T-helper 9 cell (primary cell): ENCODE measurements around the gene HNRNPCL1.
"Not testable (repeated sequence)": the region's sequence is repeated elsewhere in the genome, so short reads cannot be mapped to it uniquely, and the experiment has no call there.

Experiments
- DNase-seq: peaks from one replicate; pipeline ENCODE4 v3.0.0-alpha.2; 2020
- total RNA-seq, 2 donors: gene quantifications; one replicate each; lab custom pipeline; 2026; lab: John Stamatoyannopoulos, UW

Gene HNRNPCL1
- 0 to 0.07 reads per million in 2 donors for total RNA-seq

DNA sequence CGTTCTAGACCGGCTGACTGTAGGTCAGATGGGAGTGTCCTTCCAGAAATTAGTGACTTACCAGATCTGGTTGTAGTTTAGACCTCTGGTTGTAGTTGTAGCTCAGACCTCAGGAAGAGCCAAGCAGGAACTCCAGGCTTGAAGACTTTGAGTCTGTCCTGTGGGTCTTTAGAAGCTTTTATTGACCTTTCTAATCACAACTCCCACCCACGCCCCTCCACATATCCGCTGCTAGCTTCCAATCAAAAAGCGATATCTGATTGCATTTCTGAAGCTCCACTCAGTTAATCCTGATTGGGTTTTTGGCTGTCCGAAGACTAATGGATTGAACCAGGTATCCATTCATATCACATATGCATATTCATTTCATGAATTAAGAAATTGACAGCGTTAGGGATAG lies at the start of gene HNRNPCL1:
Gene HNRNPCL1, minus strand, starts transcription at position 101 of the 400 bp plus-strand sequence. CDS start 431 bp downstream, outside the sequence.
- DNase-seq = not testable (repeated sequence)

DNA sequence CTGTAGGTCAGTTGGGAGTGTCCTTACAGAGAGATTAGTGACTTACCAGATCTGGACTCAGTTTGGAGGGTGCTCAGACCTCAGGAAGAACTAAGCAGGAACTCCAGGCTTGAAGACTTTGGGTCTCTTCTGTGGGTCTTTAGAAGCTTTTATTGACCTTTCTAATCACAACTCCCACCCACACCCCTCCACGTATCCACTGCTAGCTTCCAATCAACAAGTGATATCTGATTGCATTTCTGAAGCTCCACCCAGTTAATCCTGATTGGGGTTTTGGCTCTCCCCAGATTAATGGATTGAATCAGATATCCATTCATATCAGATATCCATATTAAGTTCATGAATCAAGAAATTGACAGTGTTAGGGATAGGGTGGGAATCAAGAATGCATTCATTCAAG lies 49.6 kb upstream of the HNRNPCL1 start, which contains the start of gene PRAMEF10:
Gene PRAMEF10, minus strand, starts transcription at position 101 of the 400 bp plus-strand sequence. CDS start 2,423 bp downstream, outside the sequence.
- not testable (repeated sequence) for DNase-seq

DNA sequence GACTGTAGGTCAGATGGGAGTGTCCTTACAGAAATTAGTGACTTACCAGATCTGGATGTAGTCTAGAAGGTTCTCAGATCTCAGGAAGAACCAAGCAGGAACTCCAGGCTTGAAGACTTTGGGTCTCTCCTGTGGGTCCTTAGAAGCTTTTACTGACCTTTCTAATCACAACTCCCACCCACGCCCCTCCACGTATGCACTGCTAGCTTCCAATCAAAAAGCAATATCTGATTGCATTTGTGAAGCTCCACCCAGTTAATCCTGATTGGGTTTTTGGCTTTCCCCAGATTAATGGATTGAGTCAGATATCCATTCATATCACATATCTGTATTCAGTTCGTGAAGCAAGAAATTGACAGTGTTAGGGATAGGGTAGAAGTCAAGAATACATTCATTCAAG lies 37.6 kb upstream of the HNRNPCL1 start, which contains the start of gene PRAMEF4:
Gene PRAMEF4, minus strand, starts transcription at position 101 of the 400 bp plus-strand sequence. CDS start 2,807 bp downstream, outside the sequence.
- not testable (repeated sequence) for DNase-seq

DNA sequence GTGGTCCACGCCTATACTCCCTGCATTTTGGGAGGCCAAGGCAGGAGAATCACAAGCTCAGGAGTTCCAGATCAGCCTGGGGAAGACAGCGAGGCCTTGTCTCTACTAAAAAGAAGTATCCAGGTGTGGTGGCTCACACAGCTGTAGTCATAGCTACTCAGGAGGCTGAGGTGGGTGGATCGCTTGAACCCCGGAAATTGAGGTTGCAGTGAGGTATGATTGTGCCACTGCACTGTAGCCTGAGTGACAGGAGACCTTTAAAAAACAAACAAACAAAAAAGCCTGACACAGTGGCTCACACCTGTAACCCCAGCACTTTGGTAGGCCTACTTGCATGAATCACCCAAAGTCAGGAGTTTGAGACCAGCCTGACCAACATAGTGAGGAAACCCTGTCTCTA lies 29.9 kb upstream of the HNRNPCL1 start:
- not testable (repeated sequence) for DNase-seq

DNA sequence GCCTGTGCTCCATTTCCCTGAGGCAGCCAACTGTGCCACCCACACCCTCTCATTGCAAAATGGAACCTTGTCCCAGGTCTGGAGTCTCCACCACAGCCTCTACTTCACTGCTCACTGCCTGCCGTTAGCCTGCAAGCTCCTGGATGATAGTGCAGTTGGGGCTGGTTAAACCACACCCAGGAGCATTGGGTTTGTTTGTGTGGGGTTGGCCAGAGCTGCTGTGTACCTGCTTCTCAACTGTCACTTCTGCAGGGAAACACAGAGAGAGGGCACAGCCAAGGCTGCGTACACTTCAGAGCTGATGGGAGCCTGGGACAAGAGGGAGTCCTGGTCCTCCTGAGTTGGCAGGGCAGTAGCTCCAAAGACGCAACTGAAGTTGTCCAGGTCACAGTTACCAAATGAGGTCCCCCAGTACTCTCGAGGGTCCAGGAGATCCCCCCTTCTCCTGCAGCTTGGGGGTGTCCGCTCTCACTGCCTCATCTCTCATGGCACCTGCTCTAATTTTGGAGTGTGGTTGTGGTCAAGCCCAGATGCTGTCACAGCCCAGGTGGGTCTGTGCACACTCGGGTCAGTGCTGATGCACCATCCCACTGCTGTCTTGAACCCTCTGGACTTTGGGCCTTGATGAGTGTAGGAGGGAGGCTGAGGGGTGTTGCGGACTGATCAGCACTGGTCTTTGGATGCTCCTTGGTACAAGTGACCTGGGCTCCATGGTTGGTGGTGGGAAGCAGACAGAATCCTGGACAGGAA lies 14.8 kb upstream of the HNRNPCL1 start:
- not testable (repeated sequence) for DNase-seq

DNA sequence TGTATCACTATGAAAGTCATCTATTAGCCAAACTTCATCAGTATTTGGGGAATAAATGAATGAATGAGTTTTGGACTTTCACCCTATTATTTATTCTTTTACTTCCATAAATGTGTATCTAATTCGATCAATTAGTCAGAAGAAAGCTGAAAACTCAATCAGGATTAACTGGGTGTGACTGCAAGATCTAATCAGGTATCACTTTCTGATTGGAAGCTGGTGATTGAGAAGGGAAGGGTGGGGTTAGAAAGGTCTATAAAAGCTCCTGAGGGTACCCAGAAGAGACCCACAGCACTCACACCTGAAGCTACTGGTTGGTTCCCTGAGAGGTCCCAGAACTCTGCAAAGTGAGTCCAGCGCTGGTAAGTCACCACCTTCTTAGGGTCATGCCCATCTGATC lies 8.3 kb upstream of the HNRNPCL1 start, which contains the start of gene PRAMEF2:
Gene PRAMEF2, plus strand, starts transcription at position 301 of the 400 bp plus-strand sequence. CDS start 1,924 bp downstream, outside the sequence.
- DNase-seq = not testable (repeated sequence)

DNA sequence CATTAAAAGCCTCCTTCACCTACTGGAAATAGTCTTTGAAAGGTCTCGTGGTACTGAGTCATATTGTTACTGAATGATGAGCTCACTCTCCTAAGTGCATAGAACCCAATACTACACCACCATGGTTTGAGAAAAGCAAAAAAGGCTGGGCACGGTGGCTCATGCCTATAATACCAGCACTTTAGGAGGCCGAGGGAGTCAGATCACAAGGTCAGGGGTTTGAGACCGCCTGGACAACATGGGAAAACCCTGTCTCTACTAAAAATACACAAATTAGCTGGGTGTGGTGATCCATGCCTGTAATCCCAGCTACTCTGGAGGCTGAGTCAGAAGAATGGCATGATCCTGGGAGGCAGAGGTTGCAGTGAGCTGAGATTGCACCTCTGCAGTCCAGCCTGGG lies 3.3 kb upstream of the HNRNPCL1 start:
- no peak for DNase-seq

DNA sequence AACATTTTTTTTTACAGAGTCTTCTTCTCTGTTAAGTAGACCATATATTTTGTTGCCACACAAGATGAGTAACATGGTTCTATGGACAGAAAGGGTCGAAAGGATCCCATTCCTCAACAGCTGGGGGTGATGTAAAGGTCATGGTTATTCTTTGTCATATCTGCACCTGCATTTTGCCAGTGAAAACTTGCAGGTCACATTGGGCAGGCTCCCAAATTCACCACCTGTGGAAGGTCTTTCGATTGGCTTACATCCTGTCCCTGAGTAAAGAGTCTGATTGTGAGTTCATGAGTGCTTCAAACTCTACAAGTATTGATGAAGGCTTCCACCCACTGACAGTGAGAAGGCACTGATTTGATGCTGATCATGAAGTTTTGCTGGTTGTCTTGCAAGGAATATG lies 15.3 kb downstream of the HNRNPCL1 start:
- not testable (repeated sequence) for DNase-seq

DNA sequence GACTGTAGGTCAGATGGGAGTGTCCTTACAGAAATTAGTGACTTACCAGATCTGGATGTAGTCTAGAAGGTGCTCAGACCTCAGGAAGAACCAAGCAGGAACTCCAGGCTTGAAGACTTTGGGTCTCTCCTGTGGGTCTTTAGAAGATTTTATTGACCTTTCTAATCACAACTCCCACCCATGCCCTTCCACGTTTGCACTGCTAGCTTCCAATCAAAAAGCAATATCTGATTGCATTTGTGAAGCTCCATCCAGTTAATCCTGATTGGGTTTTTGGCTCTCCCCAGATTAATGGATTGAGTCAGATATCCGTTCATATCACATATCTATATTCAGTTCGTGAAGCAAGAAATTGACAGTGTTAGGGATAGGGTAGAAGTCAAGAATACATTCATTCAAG lies 17.2 kb downstream of the HNRNPCL1 start, which contains the start of gene PRAMEF11:
Gene PRAMEF11, minus strand, starts transcription at position 101 of the 400 bp plus-strand sequence. CDS start 2,621 bp downstream, outside the sequence.
- not testable (repeated sequence) for DNase-seq

DNA sequence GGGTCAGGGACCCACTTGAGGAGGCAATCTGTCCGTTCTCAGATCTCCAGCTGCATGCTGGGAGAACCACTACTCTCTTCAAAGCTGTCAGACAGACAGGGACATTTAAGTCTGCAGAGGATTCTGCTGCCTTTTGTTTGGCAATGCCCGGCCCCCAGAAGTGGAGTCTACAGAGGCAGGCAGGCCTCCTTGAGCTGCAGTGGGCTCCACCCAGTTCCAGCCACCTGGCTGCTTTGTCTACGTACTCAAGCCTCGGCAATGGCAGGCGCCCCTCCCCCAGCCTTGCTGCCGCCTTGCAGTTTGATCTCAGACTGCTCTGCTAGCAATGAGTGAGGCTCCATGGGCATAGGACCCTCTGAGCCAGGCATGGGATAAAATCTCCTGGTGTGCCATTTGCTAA lies 29.5 kb downstream of the HNRNPCL1 start:
- DNase-seq = not testable (repeated sequence)

DNA sequence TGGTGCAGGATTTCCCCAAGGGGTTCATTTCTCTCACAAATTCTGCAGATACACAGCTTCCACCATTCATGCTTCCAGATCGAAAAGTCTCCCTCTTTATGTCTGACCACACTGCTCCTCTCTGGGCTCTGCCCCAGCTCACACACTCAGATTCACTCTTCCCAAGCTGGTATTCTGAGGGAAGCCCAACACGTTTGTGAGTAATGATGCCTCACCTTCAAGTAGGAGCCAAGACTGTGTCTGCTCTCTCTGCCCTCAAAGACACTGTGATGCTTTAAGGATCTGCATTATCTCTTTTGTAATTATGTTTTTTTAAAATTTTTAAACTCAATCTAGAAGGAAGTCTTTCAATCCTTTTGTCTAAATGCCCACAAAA lies 37.1 kb downstream of the HNRNPCL1 start:
- no peak for DNase-seq

DNA sequence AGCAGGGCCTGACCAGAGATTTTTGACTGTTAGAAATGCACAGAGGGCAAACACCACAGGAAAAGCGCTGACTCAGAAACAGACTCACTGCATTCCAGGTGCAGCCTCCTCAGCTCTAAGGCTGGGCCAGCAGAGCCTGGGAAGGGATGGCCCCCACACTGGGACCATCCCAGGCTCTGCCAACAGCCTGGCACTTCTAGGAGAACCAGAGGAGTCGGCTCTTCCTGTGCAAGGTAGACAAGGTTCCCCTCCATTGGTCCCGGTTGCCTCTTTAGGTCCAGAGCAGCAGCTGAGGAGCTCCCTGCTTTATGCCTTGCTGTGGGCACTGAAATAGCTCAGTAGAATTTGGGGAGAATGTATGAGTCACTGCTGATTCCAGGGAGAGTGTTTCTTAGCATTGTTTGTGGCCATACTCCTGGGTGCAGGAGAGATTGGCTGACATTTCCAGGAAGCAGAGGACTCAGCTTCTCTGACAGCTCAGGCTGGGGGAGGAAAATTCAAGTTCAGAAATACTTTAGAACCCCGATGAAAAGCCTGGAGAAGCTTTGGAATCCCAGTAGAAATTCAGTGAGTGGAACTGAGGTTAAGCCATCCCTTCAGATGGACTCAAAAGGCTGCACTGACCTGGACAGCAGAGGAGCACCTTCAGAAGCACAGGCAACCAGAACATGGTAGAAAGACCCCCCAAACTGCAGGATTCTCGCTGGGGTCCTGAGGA lies 37.7 kb downstream of the HNRNPCL1 start:
- DNase-seq = no peak

DNA sequence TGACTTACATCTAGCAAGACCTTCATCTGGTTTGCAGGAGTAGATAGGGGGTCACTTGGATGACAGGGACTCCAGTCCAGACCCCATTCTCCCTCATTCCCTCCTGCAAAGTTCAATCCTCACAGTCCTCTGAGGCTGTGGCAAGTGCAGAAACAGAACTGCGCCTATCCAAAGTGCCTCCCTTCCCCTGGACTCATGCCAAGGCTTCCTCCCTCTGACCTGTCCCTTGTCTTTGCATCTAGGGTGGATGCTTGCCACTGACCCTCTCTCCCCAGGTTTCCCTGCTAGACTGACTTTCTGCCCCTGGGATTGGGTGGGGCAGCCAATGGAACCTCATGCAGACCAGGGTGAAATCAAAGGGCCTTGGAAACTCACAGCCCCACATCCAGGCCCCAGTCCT lies 38.6 kb downstream of the HNRNPCL1 start:
- no peak for DNase-seq

DNA sequence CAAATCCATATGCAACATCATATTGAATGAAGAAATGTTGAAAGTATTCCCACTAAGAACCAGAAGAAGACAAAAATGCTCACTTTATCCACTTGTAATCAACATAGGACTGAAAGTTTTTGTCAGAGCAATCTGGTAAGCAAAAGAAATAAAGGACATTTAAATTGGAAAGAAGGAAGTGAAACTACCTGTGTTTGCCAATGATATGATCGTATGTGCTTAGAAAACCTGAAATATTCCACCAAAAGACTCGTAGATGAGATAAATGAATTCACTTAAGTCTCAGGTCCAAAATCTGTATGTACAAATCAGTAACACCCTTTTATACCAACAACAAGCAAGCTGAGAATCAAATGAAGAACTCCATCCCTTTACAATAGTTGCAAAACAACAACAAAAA lies 48.8 kb downstream of the HNRNPCL1 start:
- DNase-seq = no peak

DNA sequence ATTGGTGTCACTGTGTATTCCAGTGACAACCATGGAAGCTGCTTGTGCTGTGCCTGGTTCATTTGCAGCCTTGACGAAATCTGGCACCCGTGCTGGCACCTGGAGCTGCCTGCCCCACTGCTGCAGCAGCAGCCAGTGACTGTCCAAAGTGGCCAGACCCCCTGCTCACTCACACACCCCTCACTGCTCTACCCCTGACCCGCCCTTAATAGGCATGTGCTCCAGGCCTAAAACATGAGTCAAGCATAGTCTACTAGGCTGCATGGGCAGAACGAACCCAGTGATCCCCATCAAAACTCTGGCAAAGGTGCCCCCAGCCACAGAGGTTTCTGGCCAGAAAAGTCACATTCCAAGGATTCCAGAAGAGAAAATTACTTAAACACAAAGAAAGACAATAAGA lies 49.6 kb downstream of the HNRNPCL1 start:
- DNase-seq = no peak
